Stimulated activated CD4-positive, alpha-beta T cell treated with anti-CD3 and anti-CD28 coated beads, Interleukin-15, amount 100 ng/mL, for 48 hours (primary cell): Measurements from ENCODE around the gene KRTAP19-2.
"Not testable (repeated sequence)": the region's sequence is repeated elsewhere in the genome, so short reads cannot be mapped to it uniquely, and the experiment has no call there.

Experiments used
- DNase-seq, 2 donors: peaks; one replicate each; pipeline ENCODE4 v3.0.0-alpha.2; 2020; ENCODE audit warnings: low read depth in 2 of 2

KRTAP19-2 gene, protein sequence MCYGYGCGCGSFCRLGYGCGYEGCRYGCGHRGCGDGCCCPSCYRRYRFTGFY

DNA sequence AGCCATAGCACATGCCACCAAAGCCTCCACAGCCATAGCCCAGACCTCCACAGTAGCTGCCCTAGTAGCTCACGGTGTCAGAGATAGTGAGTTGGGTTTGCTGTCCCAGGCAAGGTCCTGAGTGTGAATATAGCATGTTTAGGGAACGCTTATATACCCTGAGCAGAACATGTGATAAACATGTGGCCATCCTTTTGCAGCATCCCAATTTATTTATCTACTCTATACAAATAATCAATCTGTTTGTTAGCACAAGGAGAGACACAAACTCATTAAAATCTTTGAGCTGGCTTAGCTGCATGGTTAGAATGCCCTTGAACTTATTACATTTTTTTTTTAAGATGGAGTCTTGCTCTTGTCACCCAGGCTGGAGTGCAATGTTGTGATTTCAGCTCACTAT lies at the start of gene KRTAP19-2:
TSS of gene KRTAP19-2 (minus strand) at position 101 of the 400 bp plus-strand sequence. CDS start at position 13, 88 bp downstream.
- no peak for DNase-seq

DNA sequence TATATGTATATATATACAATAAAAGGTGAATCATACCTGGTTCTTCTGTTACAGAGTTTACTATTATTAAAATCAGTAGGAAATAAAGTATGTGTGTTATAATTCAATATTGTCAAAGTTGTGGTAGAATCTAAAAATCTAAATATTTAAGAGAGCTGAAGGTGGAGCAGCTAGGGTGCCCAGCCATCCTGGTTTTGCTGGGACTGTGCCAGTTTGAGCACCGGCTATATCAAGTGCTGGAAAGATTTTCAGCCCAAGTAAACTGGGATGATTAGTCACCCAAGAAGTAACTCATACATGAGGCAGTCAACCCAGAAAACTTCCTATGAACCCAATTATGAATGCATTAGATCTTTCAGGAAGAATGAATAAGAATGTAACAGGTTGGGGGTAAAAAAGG lies 31.6 kb upstream of the KRTAP19-2 start:
- no peak for DNase-seq

DNA sequence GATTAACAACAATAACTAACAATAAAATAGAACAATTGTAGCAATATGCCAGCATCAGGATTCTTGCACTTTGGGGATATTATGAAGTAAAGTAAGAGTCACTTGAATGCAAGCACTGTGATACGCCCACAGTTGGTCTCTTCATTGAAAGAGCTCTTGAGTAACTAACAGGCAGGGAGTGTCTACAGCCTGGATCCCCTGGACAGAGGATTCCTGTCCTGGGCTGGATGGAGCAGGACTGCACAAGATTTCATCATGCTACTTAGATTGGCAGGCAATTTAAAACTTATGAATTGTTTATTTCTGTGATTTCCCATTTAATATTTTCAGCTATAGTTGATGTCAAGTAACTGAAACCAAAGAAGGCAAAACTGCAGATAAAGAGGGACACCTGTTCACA lies 28.4 kb upstream of the KRTAP19-2 start:
- no peak for DNase-seq

DNA sequence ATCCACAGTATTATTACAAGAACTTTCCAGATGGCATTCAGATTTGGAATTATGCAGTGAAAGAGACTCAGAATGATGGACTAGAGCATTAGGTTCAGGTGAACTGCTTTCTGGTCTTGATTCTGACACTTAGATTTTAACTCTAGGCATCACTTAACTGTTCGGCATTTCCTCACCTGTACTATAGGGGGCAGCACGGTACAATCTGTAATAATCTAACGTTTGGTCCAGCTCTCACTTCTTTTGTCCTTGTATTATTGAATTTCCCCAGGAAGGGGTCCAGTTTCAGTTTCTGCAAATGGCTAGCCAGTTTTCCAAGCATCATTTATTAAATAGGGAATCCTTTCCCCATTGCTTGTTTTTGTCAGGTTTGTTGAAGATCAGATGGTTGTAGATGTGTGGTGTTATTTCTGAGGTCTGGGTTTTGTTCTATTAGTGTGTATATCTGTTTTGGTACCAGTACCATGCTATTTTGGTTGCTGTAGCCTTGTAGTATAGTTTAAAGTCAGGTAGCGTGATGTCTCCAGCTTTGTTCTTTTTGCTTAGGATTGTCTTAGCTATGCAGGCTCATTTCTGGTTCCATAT lies 18.5 kb upstream of the KRTAP19-2 start:
- not testable (repeated sequence) for DNase-seq

DNA sequence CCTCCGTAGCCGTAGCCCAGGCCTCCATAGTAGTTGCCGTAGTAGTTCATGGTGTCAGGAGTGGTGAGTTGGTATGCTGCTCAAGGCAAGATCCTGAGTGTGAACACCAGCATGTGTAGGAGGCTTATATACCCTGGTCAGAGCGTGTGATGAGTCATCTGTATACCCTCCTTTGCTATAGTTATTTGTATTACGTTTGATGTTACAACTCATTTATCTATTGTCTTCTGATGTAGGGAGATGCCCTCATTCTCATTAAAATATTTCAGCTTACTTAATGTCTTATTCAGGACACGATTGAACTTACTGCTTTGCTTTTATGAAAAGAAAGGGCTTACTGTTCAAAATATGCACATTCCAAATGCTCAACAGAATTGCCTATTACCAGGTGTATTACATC lies 14.8 kb upstream of the KRTAP19-2 start, which contains the start of gene KRTAP19-5:
TSS of gene KRTAP19-5 (minus strand) at position 101 of the 400 bp plus-strand sequence. CDS start at position 50, 51 bp downstream.
- DNase-seq = no peak

DNA sequence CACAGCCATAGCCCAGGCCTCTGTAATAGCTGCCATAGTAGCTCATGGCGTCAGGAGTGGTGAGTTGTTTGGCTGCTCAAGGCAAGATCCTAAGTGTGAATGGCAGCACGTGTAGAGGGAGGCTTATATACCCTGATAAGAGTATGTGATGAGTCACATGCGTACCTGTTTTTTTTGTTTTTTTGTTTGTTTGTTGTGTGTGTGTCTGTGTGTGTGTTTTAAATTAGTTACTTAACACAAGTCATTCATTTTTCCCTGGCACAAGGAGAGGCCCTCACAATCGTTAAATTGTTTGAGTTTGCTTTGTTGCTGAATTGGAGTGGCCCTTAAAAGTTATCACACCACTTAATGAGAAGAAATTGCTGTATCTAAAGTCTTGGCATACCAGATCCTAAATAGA lies 9.8 kb upstream of the KRTAP19-2 start, which contains the start of gene KRTAP19-4:
TSS of gene KRTAP19-4 (minus strand) at position 101 of the 400 bp plus-strand sequence. CDS start at position 46, 55 bp downstream.
- no peak for DNase-seq

DNA sequence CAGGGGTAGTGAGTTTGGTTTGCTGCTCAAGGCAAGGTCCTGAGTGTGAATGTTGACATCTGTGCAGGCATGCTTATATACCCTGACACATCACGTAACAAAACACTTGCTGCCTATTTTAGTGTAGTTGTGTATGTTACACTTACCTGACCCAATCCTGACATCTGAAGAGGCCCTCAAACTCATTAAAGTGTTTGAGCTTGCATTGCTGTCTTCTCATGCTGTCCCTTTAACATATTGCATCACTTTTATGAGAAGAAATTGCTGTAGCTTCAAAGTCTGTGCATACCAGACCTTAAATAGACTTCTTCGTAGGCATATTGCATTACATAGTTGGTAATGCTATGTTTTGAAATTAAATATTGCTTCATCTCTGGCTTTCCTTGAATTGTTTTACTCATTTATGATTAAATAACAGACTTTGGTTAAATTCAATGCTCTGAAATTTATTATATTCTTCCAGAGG lies 4.8 kb upstream of the KRTAP19-2 start, which contains the start of gene KRTAP19-3:
TSS of gene KRTAP19-3 (minus strand) at position 51 of the 466 bp plus-strand sequence. CDS start 56 bp downstream, outside the sequence.
- no peak for DNase-seq

DNA sequence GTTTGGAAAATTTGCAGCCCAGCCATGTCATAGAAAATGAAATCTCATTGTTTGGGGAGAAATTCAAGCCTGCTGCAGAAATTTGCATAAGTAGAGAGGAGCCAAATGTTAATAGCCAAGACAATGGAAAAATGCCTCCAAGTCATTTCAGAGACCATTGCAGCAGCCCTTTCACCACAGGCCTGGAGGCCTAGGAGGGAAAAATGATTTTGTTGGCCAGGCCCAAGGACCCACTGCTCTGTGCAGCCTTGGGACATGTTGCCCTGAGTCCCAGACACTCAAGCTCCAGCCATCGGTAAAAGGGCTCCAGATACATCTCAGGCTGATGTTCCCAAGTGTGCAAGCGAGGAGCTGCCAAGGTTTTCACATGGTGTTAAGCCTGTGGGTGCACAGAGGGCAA lies 1.1 kb downstream of the KRTAP19-2 start:
- DNase-seq = no peak

DNA sequence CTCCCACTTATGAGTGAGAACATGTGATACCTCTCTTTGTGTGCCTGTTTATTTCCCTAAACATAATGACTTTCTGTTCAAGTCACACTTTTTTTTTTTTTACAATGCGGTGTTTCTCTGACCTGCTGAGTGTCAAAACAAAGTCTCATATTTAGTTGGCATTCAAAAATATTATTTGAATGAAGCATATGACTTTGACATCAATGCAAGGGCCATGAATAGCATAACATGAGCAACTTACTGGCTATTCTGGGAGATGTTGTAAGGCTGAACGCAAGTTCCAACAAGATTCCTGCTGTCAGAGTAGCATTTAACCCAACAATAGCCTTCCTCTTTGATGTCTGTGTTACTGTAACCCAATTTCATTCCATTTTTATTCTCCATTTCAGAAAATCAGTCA lies 5.1 kb downstream of the KRTAP19-2 start:
- no peak for DNase-seq

DNA sequence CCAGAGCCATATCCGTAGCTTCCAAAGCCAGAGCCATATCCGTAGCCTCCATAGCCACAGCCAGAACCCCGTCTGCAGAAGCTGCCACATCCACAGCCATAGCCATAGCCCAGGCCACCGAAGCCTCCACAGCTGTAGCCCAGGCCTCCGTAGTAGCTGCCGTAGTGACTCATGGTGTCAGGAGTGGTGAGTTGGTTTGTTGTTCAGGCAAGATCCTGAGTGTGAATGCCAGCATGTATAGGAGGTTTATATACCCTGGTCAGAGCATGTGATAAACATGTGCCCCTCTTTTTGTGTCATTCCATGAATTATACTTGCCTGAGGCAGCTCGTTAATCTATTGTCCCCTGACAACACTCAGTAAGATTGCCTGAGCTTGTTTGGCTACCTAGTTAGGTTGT lies 7.1 kb downstream of the KRTAP19-2 start, which contains the start of gene KRTAP19-1:
TSS of gene KRTAP19-1 (minus strand) at position 223 of the 400 bp plus-strand sequence. CDS start at position 173, 50 bp downstream.
- DNase-seq = no peak

DNA sequence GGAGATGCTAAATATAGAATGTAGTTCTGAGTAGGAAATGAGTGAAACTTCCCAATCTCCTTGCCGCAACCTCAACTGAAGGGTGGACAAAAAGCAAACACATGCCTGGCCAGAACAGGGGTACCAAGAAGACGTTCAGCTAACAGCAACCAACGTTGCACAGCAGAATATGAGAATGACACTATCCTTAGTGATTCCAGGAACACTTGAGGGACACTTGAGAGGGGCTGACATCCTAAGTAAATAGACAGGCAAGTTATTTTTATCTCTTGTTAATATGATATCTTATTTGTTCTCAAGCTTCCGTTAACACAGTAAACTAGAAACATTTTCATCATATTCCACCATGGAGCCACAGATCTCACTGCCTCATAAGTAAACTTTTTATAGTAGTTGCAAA lies 8.0 kb downstream of the KRTAP19-2 start:
- DNase-seq = no peak

DNA sequence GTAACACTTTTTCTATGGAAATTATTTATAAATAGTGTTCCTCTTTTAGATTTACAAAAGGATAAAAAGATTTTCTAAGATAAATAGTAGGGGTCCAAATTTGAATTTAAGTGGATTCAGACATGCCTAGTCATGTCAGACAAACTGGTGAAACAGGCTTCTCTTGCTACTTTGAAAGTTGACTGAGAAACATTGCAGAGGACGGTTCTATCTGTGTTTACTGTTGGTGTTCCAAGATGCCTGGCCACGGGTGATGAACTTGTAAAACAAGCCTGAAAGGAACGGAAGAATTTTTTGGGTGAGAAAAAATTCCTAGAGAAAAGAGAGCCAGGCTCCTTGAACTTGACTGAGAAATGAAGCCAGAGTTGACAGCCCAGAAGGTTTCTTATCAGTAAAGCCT lies 9.2 kb downstream of the KRTAP19-2 start:
- DNase-seq = no peak

DNA sequence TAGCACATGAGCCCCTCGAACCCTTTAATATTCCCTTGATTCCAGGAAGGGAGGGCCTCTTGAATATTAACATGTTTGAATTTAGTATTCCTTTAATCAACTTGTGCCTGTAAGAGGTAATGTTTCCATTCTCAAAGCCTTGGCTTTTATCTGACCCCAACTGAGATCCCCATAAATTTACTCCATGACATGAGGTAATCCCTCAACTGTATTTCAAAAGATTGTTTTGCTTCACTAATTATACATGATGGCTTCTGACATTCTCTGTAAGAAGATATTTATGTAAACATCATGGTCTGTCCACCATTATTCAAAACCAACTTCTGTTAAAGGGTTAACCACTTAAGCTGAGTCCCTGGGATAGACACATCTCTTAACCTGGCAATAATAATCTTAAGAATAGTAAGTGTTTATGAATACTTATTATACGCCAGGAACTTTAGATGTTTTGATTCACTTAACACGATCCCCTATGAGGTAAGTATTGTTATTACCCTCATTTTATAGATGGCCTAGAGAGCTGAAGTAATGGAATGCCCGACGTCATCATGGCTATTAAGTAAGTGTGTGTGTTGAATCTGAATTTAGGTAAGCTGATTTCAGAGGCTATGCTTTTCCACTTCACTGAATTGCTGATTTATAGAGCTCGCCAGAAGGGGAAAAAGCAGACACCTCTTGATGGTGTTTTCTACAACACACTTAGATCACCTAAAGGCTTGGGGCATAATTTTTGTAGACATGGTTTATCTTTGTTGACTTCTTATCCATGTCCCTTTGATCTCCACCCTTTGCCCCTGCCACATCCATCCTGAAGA lies 18.1 kb downstream of the KRTAP19-2 start:
- DNase-seq = no peak

DNA sequence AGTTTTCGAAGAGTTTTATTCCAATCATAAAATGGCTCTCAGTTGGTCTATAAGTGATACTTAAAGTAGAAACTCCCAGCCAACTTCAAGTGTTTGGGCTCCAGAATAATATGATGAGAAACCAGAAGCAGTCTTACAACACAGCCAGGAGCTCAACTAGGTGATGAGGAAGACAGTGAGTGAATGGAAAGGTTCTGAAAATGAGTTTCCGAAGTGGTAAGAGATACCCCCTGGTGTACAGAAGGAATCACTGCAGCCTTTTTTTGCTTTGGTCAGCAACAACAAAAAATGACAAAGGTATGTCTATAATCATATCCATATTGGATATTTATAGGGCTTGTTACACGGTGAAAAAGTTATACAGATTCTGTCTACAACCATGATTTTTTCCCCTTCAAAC lies 23.5 kb downstream of the KRTAP19-2 start:
- DNase-seq = no peak

DNA sequence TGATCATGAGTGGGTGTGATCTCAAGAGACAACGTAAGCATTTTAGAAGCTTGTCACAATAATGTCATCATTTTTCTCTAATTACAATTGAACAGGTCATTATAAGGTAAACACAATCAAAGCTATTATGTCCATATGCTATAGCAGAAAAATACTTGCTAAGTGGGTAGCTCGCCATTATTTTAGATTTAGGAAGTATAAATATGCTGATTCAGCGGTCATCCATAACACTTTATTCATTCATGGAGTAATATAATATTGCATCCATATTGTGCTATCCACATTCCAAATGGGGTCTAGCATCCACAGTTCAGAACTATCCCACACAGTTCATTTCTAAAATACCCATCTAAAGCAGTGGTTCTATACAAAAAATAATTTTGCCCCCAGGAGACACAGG lies 38.7 kb downstream of the KRTAP19-2 start:
- DNase-seq = no peak

DNA sequence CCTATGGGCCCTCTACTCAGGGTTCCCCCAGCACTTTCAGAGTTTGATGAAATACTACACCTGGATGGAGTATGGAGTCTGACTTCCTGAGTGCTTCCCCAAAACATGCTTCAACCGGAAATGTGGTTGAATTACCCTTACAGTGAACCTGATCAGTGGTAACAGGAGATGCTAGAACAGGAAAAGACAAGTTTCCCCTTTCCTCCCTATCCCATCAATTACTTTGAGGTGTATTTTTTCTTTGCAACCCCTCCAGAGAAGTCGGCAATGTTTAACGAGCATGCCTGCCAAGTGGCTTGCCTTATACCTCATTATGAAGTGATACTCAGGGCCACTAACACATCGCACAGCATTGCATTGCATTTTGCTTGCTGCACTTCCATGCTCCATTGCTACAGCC lies 40.2 kb downstream of the KRTAP19-2 start:
- no peak for DNase-seq

DNA sequence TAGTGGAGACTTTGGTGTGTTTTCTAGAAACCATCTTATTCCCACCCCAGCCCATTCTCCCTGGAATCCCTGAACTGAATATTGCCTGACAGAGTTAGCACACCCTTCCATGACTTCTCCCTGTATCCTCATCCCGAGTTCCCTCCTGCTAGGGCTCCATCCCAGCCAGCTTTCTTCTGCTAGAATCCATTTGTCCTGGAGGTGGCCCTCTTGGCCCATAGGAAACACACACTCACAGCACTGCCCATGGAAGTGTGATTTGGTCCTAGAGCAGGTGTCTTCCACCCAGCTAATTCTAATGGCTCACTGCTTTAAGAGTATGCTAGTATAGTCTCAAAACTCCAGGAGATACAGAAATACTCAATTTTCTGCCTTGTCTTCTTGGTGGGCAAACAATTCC lies 43.0 kb downstream of the KRTAP19-2 start:
- no peak for DNase-seq

DNA sequence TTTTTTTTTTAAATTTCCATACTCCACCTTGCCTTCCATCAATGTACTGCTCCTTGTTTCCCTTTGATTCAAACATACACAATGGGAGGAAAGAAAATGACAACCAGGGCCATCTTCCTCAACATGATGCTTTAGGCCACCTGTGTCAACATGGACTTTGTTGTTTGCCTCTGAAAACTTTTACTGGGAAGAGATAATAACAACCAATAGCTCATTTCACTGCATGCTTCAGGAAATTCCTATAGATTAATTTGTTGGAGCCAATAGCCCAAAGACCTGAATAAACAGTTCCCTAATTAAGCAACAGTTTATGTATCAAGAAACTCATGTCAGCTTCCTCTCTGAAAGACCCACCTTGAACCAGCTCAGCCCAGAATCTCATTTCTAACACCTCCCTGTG lies 44.0 kb downstream of the KRTAP19-2 start:
- DNase-seq = no peak

DNA sequence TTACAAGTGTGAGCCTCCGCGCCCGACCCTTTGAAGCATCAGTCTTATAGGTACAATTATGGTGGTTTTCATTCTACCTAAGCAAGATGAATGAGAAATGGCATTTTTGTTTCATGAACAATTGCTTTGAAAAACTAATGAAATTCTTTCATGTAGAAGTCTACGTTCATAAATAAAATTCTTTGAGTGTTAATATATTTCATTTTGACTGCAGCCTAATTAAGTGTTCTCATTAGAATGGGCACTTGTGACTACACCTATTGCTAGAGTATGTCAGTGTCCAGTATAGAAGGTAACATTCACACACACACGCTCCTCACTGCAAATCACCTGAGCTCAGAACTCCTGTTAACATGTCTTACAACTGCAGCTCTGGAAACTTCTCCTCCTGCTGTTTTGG lies 47.3 kb downstream of the KRTAP19-2 start, which contains the start of gene KRTAP15-1:
TSS of gene KRTAP15-1 (plus strand) at position 301 of the 400 bp plus-strand sequence. CDS start at position 354, 53 bp downstream.
- no peak for DNase-seq
